ENCODE data around the gene SLC6A1. TPM values are rescaled to one million over a fixed set of nuclear protein-coding genes. Genes with fewer than 3 reads are reported as not detected.

SLC6A1 gene
- total RNA-seq, 1 donor from 2014 or later = 2.0 TPM

GRCh38 chr3:11033871-11034270 lies 41.3 kb downstream of the SLC6A1 start:
- no peak for DNase-seq (ENCODE audit: low spot score)
- Mint-ChIP-seq H3K27me3 (ENCODE audit: low read depth) (peaks cover 63% of the 10 kb centered on the region), H3K9me3 (ENCODE audit: low read depth) (no peaks in the 10 kb centered on the region), H3K4me1 (ENCODE audit: low read depth) (no peaks in the 10 kb centered on the region), H3K27ac (ENCODE audit: unreplicated experiment) (no peak overlapping the region), H3K4me3 (ENCODE audit: unreplicated experiment) (no peak overlapping the region), H3K36me3 (ENCODE audit: low read depth) (peaks cover 3% of the 10 kb centered on the region)
- TF ChIP-seq, protein P1, sequence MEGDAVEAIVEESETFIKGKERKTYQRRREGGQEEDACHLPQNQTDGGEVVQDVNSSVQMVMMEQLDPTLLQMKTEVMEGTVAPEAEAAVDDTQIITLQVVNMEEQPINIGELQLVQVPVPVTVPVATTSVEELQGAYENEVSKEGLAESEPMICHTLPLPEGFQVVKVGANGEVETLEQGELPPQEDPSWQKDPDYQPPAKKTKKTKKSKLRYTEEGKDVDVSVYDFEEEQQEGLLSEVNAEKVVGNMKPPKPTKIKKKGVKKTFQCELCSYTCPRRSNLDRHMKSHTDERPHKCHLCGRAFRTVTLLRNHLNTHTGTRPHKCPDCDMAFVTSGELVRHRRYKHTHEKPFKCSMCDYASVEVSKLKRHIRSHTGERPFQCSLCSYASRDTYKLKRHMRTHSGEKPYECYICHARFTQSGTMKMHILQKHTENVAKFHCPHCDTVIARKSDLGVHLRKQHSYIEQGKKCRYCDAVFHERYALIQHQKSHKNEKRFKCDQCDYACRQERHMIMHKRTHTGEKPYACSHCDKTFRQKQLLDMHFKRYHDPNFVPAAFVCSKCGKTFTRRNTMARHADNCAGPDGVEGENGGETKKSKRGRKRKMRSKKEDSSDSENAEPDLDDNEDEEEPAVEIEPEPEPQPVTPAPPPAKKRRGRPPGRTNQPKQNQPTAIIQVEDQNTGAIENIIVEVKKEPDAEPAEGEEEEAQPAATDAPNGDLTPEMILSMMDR (IDR thresholded peaks at IDR 0.05) = no peak

- no peaks in the 10 kb centered on the region for H3K4me1 Mint-ChIP-seq (ENCODE audit: low read depth)
- TF ChIP-seq, protein P1 (IDR thresholded peaks at IDR 0.05) = no peak
- no peaks in the 10 kb centered on the region for H3K9me3 Mint-ChIP-seq (ENCODE audit: low read depth)
- H3K36me3 Mint-ChIP-seq (ENCODE audit: low read depth) = peaks cover 3% of the 10 kb centered on the region
- DNase-seq (ENCODE audit: low spot score) = no peak
- H3K27me3 Mint-ChIP-seq (ENCODE audit: low read depth) = peaks cover 64% of the 10 kb centered on the region
- no peak overlapping the region for H3K27ac Mint-ChIP-seq (ENCODE audit: unreplicated experiment)
- no peak overlapping the region for H3K4me3 Mint-ChIP-seq (ENCODE audit: unreplicated experiment)
Measured at GRCh38 chr3:11034309-11034985, 41.9 kb downstream of the SLC6A1 start.

GRCh38 chr3:11035757-11036505 lies 43.4 kb downstream of the SLC6A1 start:
- Mint-ChIP-seq H3K9me3 (ENCODE audit: low read depth) (no peaks in the 10 kb centered on the region), H3K4me3 (ENCODE audit: unreplicated experiment) (no peak overlapping the region), H3K27ac (ENCODE audit: unreplicated experiment) (no peak overlapping the region), H3K27me3 (ENCODE audit: low read depth) (peaks cover 67% of the 10 kb centered on the region), H3K36me3 (ENCODE audit: low read depth) (peaks cover 3% of the 10 kb centered on the region), H3K4me1 (ENCODE audit: low read depth) (no peaks in the 10 kb centered on the region)
- TF ChIP-seq, protein P1 (IDR thresholded peaks at IDR 0.05) = no peak
- no peak for DNase-seq (ENCODE audit: low spot score)

DNA sequence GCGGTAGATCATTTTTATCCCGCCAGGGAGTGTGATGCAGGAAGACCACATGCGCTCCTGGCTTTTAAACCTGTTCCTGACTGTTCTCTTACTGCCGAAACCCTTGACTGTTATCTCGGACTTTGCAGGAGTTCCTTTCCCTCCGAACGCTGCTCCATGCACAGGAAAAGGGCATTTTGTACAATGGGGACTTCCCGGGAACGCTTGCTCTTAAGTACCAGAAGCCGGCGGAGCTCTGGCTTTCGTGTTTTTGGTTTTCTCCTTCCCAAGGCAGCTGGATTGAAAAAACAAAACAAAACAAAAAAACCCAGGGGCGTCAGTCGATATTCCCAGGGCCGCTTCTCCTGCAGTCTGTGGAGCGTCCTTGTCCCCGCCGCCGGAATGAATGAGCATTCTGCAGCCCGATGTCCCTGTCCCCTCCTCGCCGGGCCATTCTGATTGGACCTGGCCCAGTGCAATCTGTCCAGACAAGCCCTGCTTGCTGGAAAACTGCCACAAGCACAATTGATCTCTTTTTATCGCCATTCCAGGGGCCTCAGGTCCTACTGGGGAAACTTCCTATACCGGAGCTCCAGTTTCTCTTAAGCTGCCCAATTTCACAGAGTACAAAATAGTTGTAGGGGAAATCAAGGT lies 44.8 kb downstream of the SLC6A1 start:
- peaks cover 67% of the 10 kb centered on the region for H3K27me3 Mint-ChIP-seq (ENCODE audit: low read depth)
- H3K4me3 Mint-ChIP-seq (ENCODE audit: unreplicated experiment) = no peak overlapping the region
- no peak for DNase-seq (ENCODE audit: low spot score)
- H3K4me1 Mint-ChIP-seq (ENCODE audit: low read depth) = no peaks in the 10 kb centered on the region
- no peak overlapping the region for H3K27ac Mint-ChIP-seq (ENCODE audit: unreplicated experiment)
- H3K36me3 Mint-ChIP-seq (ENCODE audit: low read depth) = peaks cover 3% of the 10 kb centered on the region
- H3K9me3 Mint-ChIP-seq (ENCODE audit: low read depth) = no peaks in the 10 kb centered on the region
- TF ChIP-seq, protein P1 (IDR thresholded peaks at IDR 0.05) = no peak

GRCh38 chr3:11037976-11038375 lies 45.4 kb downstream of the SLC6A1 start:
- TF ChIP-seq, protein P1 (IDR thresholded peaks at IDR 0.05) = no peak
- Mint-ChIP-seq H3K27ac (ENCODE audit: unreplicated experiment) (no peak overlapping the region), H3K27me3 (ENCODE audit: low read depth) (peaks cover 68% of the 10 kb centered on the region)

More at GRCh38 chr3:11037976-11038375, 45.4 kb downstream of the SLC6A1 start:
- Mint-ChIP-seq H3K4me1 (ENCODE audit: low read depth) (no peaks in the 10 kb centered on the region), H3K9me3 (ENCODE audit: low read depth) (no peaks in the 10 kb centered on the region), H3K4me3 (ENCODE audit: unreplicated experiment) (no peak overlapping the region), H3K36me3 (ENCODE audit: low read depth) (peaks cover 3% of the 10 kb centered on the region)
- no peak for DNase-seq (ENCODE audit: low spot score)

All from chondrocyte (in vitro differentiated cells).